Measurements from ENCODE around the gene STXBP5L. TPM values are rescaled to one million over a fixed set of nuclear protein-coding genes. Genes with fewer than 3 reads are reported as not detected.

The STXBP5L gene
- total RNA-seq (not detected), polyA plus RNA-seq (not detected)
- long read RNA-seq, donor 1 = 0 reads
- long read RNA-seq, donor 2 = 0 reads
- long read RNA-seq, donor 3 = 0 reads

DNA sequence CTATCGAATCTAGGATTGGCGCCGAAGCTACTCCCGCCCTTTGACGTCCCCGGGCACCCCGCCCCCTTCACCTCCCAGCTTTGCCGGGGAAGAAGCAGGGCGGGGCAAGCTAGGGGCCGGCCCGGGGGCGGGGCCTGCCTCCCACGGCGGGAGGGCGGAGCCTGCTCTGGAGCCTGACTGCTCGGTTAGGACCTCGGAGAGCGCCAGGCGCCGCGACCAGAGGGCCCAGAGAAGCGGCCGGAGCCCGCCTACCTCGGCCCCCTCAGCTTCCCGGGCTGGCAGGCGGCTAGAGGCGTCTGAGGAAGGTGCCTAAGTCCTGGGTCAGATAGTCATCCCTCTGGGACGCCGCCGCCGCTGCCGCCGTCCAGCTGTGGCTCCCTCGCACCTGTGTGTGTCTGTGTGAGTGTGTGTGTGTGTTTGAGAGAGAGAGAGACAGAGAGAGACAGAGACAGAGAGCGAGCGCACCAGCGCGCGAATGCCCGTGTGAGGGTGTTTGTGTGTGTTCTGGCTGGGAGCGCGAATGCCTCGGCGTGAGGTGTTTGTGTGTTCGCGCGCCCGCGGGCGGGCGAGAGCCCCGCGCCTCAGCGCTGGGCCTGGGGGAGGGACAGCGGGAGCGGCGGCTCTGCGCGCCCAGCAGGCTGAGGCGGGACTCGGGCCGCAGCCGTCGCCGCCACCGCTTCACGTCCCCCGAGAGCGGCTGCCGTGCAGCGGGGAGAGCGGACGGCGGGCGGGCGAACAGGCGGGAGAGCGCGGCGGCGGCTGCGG lies at the start of gene STXBP5L:
Gene STXBP5L (plus strand): TSS at position 176 of the 765 bp plus-strand sequence. CDS start 1,374 bp downstream, outside the sequence.
- intact Hi-C loops (cut with DNase I) = no loop called here
- Histone ChIP-seq H3K27me3 (peaks cover 0 to 69% (median 61%) of the 10 kb centered on the region in 7 donors), H3K27ac (no peak within 1 kb of the TSS), H3K4me3 (peak within 1 kb of the TSS in 9 of 10 donors; percentile 12 to 49 (median 38)), H3K4me1 (peaks cover 0 to 18% (median 11%) of the 10 kb centered on the region in 9 donors), H3K9me3 (peaks cover 0 to 2% (median 0%) of the 10 kb centered on the region in 11 donors), H3K36me3 (no peaks in the 10 kb centered on the region)
- TF ChIP-seq, protein P1, sequence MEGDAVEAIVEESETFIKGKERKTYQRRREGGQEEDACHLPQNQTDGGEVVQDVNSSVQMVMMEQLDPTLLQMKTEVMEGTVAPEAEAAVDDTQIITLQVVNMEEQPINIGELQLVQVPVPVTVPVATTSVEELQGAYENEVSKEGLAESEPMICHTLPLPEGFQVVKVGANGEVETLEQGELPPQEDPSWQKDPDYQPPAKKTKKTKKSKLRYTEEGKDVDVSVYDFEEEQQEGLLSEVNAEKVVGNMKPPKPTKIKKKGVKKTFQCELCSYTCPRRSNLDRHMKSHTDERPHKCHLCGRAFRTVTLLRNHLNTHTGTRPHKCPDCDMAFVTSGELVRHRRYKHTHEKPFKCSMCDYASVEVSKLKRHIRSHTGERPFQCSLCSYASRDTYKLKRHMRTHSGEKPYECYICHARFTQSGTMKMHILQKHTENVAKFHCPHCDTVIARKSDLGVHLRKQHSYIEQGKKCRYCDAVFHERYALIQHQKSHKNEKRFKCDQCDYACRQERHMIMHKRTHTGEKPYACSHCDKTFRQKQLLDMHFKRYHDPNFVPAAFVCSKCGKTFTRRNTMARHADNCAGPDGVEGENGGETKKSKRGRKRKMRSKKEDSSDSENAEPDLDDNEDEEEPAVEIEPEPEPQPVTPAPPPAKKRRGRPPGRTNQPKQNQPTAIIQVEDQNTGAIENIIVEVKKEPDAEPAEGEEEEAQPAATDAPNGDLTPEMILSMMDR (IDR thresholded peaks at IDR 0.05) = no peak
- ATAC-seq (peak; percentile 85 to 99 (median 92)), DNase-seq (peak; percentile 48 to 60)
- WGBS, 2 donors = 0 to 1% methylated on average over 75 to 83 of the region's 83 CpGs

DNA sequence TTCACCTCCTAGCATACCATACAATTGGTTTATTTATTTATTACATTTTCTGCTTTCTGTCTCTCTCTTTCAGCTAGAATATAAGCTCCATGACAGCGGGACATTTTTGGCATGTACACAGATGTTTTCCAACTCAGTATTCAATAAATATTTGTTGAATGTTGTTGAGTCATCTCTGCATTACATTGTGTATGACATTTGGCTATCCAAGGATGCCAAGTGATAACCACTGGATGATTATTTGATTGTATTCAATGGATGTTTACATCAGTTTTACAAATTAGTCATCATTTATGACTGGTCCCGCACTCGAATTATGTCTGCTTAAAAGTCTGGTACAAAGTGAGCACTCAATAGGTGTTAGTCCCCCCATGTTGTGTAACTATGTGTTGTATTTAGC lies 49.5 kb upstream of the STXBP5L start:
- TF ChIP-seq, protein P1 (IDR thresholded peaks at IDR 0.05) = no peak
- Histone ChIP-seq H3K27ac (no peak overlapping the region), H3K36me3 (no peaks in the 10 kb centered on the region), H3K4me3 (no peak overlapping the region), H3K27me3 (peaks cover 0 to 2% (median 0%) of the 10 kb centered on the region in 7 donors), H3K4me1 (no peaks in the 10 kb centered on the region), H3K9me3 (no peaks in the 10 kb centered on the region)
- no peak for ATAC-seq
- 76 to 80% methylated on average over 3 of the region's 3 CpGs for WGBS, 2 donors
- no peak for DNase-seq
- intact Hi-C loops (cut with DNase I) = no loop called here

DNA sequence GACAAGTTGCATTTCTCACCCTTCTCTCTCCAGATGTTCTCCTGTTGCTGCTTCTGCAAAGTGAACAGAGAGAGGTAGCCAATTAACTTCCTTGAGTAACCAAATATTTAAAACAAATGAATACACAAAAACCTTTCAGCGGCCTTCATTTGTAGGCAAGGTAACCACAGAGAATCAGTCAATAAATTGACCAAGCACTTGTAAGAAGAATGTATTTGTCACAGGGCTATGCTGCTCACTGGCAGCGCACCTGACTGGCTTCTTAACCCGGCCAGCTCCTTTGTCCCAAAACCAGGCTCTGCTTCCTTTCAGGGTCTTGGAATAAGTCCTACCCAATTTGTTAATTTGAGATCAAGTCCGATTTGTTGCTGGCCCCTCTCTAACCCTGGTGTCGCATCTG lies 43.5 kb upstream of the STXBP5L start:
- TF ChIP-seq, protein P1 (IDR thresholded peaks at IDR 0.05) = no peak
- ATAC-seq = no peak
- 71 to 82% methylated on average over 5 of the region's 5 CpGs for WGBS, 2 donors
- Histone ChIP-seq H3K27me3 (peaks cover 0 to 2% (median 0%) of the 10 kb centered on the region in 7 donors), H3K4me1 (no peaks in the 10 kb centered on the region), H3K9me3 (no peaks in the 10 kb centered on the region), H3K36me3 (no peaks in the 10 kb centered on the region), H3K27ac (no peak overlapping the region), H3K4me3 (no peak overlapping the region)
- DNase-seq = no peak
- intact Hi-C loops (cut with DNase I) = no loop called here

DNA sequence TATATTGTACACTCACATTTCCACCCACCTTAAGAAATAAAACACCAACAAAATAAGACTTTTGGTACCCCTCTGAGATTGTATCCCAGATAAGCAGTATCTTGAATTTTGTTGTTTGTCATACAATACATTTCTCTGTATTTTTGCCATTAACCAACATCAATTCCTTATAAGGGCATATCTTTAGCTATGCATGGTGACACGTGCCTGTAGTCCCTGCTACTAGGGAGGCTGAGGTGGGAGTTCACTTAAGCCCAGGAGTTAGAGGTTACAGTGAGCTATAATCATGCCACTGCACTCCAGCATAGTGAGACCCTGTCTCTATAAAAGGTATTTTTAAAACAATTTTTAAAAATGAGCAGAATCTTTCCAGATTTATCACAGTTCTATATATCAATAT lies 32.5 kb upstream of the STXBP5L start:
- Histone ChIP-seq H3K36me3 (no peaks in the 10 kb centered on the region), H3K27ac (no peak overlapping the region), H3K9me3 (no peaks in the 10 kb centered on the region), H3K4me1 (no peaks in the 10 kb centered on the region), H3K4me3 (no peak overlapping the region), H3K27me3 (peaks cover 0 to 9% (median 4%) of the 10 kb centered on the region in 7 donors)
- WGBS, 2 donors = 57 to 65% methylated on average over 1 of the region's 1 CpG
- TF ChIP-seq, protein P1 (IDR thresholded peaks at IDR 0.05) = no peak
- intact Hi-C loops (cut with DNase I) = no loop called here
- ATAC-seq (no peak), DNase-seq (no peak)
